GM18861 (cell line): ENCODE results near the gene TSSC4.

Experiments used
- ATAC-seq: cut with Tn5 transposase; IDR thresholded peaks from one replicate; pipeline ENCODE4 v1.9.1; 2021; ENCODE audit not compliant: unreplicated experiment

The TSSC4 gene

DNA sequence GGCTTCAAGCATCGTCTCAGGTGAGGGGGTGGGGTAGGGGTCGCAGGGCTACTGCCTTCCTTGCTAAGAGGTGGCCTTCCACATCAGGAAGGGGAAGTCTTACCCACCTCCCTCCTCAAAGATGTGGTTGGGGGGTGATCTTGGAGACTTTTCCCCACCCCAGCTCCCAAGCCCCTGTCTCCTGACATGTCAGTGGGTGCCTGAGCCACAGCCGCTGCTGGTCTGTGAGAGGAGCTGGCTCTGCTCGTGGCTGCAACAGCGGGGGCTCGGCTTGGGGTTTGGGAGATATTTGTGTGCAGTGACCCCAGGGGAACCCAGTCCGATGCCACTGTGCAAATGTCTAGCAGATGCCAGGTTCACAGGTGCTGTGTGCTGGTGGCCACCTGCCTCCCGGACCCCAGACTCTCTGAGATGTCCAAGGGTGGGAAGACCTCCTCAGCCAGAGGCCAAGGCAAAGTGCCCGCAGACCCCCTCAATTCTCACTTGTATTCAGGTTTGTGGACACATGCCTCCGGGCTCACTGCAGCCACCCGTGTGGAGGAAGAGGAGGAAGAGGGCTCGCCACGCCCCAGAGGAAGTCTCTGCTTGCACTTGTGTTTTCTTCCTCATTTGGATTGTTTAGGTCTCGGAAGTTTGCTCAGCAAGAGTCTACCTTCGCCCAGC lies 46.2 kb downstream of the TSSC4 start:
- no peak for ATAC-seq

DNA sequence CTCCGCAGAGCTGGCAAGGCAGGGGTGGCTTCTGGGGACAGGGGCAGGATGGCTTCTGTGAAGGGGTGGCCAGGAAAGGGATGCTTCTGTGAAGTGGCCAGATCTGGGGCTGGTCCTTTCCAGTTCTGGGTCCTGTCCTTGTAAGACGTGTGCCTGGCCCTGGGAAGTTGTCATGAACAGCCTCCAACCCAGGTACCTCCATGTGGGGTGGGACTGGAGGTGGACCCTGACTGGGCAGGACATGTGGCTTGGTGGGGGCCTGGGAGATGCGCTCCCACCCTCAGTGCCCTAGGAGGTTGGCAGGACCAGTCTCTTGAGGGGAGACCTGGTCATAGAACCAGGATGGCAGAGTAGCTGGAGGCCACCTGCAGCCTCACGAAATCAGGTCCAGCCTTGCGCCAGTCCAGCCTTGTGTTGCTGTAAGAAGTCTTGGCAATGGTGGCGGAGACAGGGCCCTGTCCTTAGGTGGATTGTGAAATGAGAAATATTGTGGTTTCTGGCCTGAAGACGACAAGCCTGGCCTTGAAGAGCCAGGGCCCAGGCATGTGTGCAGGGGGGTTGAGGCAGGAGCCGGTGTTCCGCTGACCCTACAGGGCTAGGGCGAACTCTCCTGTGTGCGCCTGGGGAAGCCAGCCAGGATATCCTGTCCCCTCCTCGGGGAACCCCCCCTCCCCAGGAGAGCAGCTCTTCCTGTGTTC lies 46.9 kb downstream of the TSSC4 start:
- ATAC-seq: no peak

DNA sequence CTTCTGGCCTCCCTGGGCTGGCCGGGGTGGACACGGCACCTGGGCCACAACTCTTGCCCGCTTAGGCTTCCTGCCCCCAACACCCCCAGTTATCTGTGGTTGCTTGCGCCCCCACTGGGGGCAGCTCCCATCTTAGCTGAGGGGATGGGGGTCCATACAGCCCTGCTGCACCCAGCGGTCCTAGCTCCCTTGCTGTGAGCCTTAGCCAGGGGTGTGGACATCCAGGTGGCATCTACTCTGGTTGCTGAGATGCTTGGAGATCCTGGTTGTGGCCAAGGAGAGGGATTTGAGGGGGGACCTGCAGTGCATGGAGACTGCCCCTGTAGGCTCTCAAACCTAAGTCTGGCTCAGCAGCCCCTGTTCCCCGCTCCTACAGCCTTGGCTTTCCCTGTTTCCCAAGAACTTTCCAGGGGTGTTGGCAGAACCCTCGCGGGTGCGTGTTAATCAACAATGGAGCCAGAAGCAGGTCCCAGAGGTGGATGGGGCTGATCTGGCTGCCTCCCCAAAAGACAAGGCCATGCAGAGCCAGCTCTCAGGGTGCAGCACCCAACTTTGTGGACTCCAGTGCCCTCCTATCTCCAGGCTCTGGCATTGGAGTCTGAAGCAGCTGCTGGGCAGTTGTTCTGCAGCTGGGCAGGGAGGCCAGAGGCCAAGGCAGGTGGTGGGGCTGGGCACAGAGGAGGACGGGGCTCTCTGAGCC lies 47.6 kb downstream of the TSSC4 start:
- ATAC-seq: no peak

DNA sequence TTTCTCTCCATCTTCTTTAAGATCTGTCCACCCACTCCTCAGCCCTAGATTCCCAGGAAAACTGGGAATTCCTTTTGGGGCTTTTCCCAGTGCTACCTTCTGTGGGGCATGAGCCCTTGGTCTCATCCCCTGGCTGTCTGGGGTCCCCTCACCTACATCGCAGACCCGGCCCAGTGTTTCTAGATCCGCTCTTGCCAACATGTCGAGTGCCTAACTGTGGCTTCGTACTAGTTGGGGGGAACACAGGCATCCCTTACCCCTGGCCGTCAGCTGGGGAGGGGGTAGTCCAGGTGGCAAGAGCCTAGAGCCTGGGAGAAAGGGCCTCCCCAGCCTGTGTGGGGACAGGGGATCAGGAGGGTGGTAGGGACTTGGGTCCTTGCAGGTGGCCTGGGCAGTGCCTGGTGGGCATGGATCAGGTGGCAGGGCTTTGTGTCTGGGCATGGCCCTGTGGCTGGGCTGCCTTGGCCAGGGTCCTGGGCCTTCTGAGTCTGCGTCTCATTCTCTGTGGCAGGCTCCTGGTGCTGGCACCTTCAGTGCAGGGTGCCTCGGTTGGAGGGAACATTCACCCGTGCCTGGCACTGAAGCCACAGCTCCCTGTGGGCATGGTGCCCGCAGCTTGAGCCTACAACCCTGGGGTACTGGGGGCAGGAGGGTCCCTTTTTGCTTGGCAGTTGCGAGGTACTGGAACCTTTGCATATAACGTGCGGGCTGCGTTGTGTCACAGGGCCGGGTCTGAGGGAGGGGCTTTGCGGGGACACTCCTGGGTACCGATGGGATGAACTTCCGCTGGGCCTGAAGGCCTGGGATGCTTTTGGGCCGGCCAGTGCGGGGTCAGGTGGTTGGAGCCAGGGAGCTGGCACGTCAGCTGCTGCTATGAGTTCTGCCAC lies 48.4 kb downstream of the TSSC4 start:
- ATAC-seq: no peak

DNA sequence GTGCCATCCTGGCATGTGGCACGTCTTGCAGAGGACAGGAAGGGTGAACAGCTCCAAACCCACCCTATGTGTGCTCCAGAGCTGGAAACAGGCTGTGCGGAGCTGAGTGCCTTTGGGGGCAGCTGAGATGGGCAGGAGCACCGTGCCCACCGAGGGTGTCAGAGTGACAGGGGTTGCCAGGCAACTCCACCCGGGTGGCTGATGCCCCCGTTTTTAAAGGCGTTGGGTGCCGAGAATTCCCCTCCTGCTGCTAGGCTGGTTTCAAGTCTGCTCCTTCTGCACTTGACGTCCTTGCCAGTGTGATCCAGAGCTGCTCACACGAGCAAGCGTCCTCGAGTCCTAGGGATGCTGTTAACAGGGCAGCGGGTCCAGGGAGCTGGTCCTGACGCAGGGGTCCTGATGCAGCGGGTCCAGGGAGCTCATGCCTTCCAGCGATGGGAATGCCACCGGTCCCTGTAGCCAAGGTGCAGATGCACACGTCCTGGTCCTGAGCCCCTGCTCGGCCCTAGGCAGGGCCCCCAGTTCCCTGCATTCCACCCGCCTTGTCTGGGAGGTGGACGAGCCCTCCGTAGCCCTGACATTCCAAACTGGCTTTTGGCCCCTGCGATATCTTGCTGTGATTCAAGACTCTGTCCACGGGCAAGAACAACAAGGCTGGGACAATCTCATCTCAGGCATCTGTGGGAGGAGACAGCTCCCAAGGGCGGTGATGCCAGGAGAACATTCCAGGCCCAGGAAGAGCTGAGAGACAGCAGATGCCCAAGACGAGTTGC lies 49.2 kb downstream of the TSSC4 start:
- ATAC-seq: no peak

DNA sequence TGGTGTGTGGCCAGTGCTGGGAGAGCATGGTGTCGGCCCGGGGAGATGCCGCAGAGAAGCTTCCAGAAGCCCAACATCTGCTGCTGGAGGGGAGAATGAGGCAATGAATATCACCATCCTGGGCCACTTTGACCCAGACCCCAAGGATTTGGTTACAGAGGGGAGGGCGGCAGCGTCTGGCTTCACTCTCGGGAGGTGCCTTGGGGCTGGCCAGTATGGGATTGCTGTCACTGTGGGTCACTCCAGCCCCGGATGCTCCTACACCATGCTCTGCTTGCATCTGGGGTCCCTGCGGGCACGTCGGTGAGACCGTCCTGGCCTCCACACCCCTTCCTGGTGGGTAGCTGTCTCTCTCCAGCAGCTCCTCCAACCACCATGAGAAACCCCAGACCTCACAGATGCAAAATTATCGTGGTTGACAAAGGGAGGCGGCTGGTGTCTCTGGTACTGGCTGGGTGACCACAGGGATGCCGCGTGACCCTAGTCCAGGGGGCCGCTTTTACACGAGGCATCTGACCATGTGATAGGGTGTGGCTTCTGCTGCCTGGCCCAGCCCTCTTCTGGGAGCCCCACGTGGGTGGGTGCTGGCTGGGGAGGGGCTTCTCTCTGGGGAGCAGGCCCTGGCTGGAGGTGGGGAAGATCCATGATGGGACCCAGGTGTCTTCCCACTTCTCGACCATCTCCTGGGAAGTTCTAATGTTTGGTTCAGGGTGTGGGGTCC lies 49.9 kb downstream of the TSSC4 start:
- no peak for ATAC-seq

DNA sequence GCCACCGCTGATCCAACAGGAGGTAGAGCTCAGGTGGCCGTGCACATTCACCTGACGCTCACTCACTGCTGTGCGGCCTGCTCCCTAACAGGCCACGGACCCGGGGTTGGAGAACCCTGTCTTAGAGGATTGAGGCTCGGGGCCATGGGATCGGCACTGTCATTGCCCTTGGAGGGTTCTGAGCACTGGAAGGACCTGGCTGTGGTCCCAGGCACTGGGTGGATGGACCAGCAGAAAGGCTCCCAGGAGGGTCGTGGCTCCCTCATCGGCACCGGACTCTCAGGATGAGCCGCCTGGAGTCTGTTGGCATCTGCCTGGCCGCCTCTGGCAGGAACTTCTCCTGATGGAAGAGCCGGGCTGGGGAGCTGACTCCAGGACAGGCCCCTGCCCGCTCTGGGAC lies 50.8 kb downstream of the TSSC4 start:
- no peak for ATAC-seq

DNA sequence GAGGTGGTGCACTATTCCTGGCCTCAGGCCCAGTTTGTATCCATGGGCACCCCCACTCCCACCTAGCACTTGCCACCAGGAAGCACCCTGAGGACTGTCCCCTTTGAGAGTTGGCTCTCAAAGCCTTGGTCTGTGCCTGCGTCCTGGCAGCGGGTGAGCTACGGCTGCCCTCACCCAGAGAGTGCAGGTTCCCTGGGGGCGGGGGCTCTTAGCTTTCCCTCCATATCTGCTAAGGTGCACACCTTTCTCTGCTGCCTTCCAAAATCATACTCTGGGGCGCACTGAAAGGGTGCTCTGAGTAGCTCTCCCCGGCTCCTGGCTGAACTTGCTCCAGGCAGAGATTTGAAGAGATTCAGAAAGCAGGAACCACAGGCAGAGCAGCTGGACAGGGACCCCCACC lies 51.4 kb downstream of the TSSC4 start:
- no peak for ATAC-seq

DNA sequence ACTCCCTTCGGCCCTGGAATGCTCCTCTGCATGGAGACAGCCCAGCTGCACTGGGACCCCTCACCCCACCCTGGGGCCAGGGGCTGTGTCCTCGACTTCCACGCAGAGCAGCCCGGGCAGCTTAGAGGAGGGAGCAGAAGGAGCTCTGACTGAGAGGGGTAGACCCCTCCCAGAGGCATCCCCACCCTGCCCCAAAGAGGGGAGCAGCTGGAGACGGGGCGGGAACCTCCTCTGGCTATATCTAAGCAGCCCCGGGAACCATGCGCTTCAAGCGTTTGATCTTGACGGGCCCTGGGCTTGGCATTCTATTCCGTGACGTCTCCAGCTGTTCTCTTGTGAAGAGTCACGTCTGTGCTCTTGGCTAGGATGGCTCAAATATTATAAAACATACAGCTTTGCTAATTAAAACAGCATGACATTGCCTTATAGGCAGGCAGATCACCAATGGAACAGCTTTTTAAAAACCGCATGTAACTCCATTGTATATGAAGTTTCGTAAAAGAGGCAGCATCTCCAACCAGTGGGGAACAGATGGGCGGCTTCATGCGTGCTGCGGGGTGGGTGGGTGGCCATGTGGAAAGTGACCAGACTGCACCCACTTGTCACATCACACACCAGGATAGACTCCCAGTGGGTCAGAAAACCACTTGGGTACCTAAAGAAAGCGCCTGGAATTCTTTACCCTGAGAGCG lies 51.9 kb downstream of the TSSC4 start:
- no peak for ATAC-seq

DNA sequence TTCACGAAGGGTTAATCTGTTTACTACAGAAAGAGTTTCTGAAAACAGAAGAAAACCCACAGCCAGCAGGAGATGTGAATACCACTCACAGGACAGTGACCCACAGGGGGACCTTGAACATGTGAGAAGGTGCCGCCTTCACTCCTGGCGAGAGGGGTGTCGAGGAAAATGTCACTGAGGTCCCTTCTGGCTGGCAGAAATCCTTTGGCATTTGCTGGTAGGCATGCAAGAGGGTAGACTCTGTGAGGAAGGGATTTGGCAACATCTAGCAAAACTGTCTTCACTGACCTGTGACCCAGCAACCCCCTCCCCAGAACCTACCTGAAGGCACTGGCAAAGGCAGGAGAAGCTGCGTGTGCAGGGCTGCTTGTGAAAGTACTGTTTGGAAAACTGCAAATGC lies 52.9 kb downstream of the TSSC4 start:
- no peak for ATAC-seq
